SH-SY5Y (cell line): ENCODE results near the gene NBEAL2.

ENCODE experiments used
- GATA2 ChIP-seq: IDR thresholded peaks from 2 replicates; pipeline ENCODE4 v1.6.1; 2011; ENCODE audit warnings: mild to moderate bottlenecking, low read depth, low read length
- GATA3 ChIP-seq: IDR thresholded peaks from 2 replicates; pipeline ENCODE4 v1.6.1; 2011; ENCODE audit warnings: low read depth, mild to moderate bottlenecking, low read length, moderate library complexity

GRCh38 chr3:47047069-47047468 lies 67.6 kb downstream of the NBEAL2 start:
- TF ChIP-seq GATA3, result no peak
- no peak for TF ChIP-seq GATA2
